ENCODE data around the gene MARK3. TPM values are rescaled to one million over a fixed set of nuclear protein-coding genes. Genes with fewer than 3 reads are reported as not detected.

Gene MARK3
- total RNA-seq, 1 experiment from 2014 or later, result 72.5 TPM

- H3K4me2 ChIP-seq (ENCODE audit: low read length), result no peak overlapping the region
- RAD21 ChIA-PET (ENCODE audit: low non-redundant PET in 1 of 2, low total read pairs in 2 of 2, uncharacterized antibody in 2 of 2, unreplicated experiment in 2 of 2), result no interaction called here
- ATAC-seq, result no peak
- H3K9me2 ChIP-seq (ENCODE audit: insufficient read depth), result no peaks in the 10 kb centered on the region
- no TSS peak for BruUV-seq (replicated peaks)
- CTCF ChIA-PET, result no interaction called here
- H3K9me3 ChIP-seq (ENCODE audit: control insufficient read depth in 1 of 2, insufficient read depth in 1 of 2, low read depth in 1 of 2, low read length in 2 of 2), result no peaks in the 10 kb centered on the region
- intact Hi-C loops (cut with micrococcal nuclease), result no loop called here
- no peak overlapping the region for H3K9ac ChIP-seq (ENCODE audit: low read length)
- H3K36me3 ChIP-seq (ENCODE audit: control insufficient read depth in 1 of 2, insufficient read depth in 2 of 2, low read length in 2 of 2), result peaks cover 0 to 5% of the 10 kb centered on the region in 2 experiments; a peak in 2 of 4 replicates
- DNase-seq (ENCODE audit: low read depth, low spot score), result no peak
- H3K27ac ChIP-seq (ENCODE audit: low read depth, low read length), result no peak overlapping the region
- peaks cover 10% of the 10 kb centered on the region; the same call in 1 of the 2 replicates for H3K79me2 ChIP-seq (ENCODE audit: insufficient read depth, low read length)
- H2AFZ ChIP-seq (ENCODE audit: low read depth, low read length, poor library complexity, severe bottlenecking), result no peak overlapping the region
- TF ChIP-seq ZNF274 (IDR thresholded peaks at IDR 0.05; ENCODE audit: low read depth, low read length) (no peak), ATF3 (IDR thresholded peaks at IDR 0.05) (no peak), SP1 (IDR thresholded peaks at IDR 0.05; ENCODE audit: low read depth) (no peak), CTCF (IDR thresholded peaks at IDR 0.05 in 2 of 3, conservative IDR thresholded peaks at IDR 0.05 in 1 of 3; ENCODE audit: borderline replicate concordance in 1 of 3, insufficient read depth in 1 of 3, low read depth in 2 of 3, low read length in 2 of 3) (no peak), CEBPB (IDR thresholded peaks at IDR 0.05; ENCODE audit: low read depth) (no peak), RAD21 (IDR thresholded peaks at IDR 0.05; ENCODE audit: low read depth) (no peak), EZH2phosphoT487 (IDR thresholded peaks at IDR 0.05; ENCODE audit: borderline replicate concordance) (no peak), YY1 (IDR thresholded peaks at IDR 0.05; ENCODE audit: extremely low read depth, insufficient replicate concordance, low read depth, low read length) (no peak), POLR2AphosphoS5 (IDR thresholded peaks at IDR 0.05; ENCODE audit: low read depth, low read length) (no peak), CBX3 (IDR thresholded peaks at IDR 0.05; ENCODE audit: low read depth) (no peak), POLR2A (IDR thresholded peaks at IDR 0.05; ENCODE audit: borderline replicate concordance, extremely low read depth, insufficient read depth, insufficient read length) (no peak), EGR1 (IDR thresholded peaks at IDR 0.05; ENCODE audit: low read depth) (no peak), MAX (IDR thresholded peaks at IDR 0.05) (no peak), SRF (IDR thresholded peaks at IDR 0.05; ENCODE audit: low read depth) (no peak), TCF7L2 (IDR thresholded peaks at IDR 0.05; ENCODE audit: borderline replicate concordance, extremely low read depth, insufficient read depth, insufficient read length) (no peak), ZFX (IDR thresholded peaks at IDR 0.05) (no peak), FOSL1 (IDR thresholded peaks at IDR 0.05; ENCODE audit: low read depth) (no peak), EZH2 (IDR thresholded peaks at IDR 0.05) (no peak)
- TF ChIP-seq, protein P1, sequence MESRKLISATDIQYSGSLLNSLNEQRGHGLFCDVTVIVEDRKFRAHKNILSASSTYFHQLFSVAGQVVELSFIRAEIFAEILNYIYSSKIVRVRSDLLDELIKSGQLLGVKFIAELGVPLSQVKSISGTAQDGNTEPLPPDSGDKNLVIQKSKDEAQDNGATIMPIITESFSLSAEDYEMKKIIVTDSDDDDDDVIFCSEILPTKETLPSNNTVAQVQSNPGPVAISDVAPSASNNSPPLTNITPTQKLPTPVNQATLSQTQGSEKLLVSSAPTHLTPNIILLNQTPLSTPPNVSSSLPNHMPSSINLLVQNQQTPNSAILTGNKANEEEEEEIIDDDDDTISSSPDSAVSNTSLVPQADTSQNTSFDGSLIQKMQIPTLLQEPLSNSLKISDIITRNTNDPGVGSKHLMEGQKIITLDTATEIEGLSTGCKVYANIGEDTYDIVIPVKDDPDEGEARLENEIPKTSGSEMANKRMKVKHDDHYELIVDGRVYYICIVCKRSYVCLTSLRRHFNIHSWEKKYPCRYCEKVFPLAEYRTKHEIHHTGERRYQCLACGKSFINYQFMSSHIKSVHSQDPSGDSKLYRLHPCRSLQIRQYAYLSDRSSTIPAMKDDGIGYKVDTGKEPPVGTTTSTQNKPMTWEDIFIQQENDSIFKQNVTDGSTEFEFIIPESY (IDR thresholded peaks at IDR 0.05; ENCODE audit: extremely low read depth, insufficient replicate concordance, low read length), result no peak
- no peaks in the 10 kb centered on the region for H3K27me3 ChIP-seq (ENCODE audit: insufficient read depth, low read length)
- H3K4me1 ChIP-seq (ENCODE audit: control insufficient read depth in 1 of 2, insufficient read depth in 2 of 2, low read length in 2 of 2), result peaks cover 16 to 28% of the 10 kb centered on the region in 2 experiments
- POLR2A ChIA-PET, result no interaction called here
- H3K4me3 ChIP-seq (replicated peaks in 1 of 2; ENCODE audit: low read depth in 1 of 2, low read length in 2 of 2), result no peak overlapping the region
- H4K20me1 ChIP-seq (ENCODE audit: insufficient read depth), result no peaks in the 10 kb centered on the region
Measured at GRCh38 chr14:103535891-103536565, 150.8 kb downstream of the MARK3 start.
